NK-92 treated with Interleukin-12 subunit alpha and Interleukin-12 subunit beta, amount 100 ng/mL, for 24 hours (cell line): ENCODE results near the gene BMF.

Experiments used
- DNase-seq: peaks from one replicate; lab custom pipeline; 2025; lab: John Stamatoyannopoulos, UW

BMF gene

DNA sequence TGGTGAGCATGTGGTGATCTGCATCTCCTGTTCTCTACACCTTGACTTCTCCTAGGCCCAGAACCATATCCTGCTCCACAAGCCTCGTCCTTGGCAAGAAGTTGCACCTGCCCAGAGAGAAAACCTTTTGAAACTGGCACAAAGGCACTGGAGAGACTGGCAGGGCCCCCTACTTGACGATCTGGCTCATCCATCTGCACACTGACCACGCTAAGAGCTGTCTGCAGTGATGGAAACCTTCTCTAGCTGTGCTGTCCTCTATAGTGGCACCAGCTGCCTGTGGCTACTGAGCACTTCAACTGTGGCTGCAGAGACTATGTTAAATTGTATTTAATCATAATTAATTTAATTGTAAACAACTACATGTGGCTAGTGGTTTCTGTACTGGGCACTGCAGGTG is 43.5 kb downstream of the BMF start:
- DNase-seq, result no peak

DNA sequence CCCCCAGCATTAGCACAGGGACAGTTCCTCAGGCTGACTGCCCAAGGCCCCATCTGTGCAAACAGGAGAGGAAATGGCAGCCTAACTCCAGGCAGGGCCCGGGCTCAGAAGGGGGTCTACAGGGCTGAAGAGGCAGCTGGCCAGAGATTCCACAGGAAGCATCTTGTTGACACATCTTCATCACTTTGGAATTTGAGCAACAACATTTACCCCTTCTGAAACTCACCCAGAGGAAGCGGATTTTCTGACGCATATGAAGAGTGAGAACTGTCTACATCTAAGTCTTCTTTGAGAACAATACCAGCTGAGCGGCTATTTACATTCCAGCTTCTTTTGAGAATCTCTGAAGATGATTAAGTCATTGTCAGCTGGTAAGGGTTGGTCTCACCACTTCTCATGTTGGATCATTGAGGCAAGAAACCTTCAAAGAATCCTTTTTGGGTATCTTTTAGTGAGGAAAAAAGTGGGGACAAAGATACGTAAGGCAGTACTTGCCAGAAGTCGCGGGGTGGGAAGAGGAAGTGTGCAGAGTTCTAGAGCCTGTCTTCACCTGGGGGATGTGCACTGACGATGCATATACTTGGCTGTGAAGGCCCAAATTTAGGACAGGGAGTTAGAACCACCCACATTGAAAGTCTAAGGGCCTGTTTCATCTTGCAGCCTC is 44.3 kb downstream of the BMF start:
- no peak for DNase-seq

DNA sequence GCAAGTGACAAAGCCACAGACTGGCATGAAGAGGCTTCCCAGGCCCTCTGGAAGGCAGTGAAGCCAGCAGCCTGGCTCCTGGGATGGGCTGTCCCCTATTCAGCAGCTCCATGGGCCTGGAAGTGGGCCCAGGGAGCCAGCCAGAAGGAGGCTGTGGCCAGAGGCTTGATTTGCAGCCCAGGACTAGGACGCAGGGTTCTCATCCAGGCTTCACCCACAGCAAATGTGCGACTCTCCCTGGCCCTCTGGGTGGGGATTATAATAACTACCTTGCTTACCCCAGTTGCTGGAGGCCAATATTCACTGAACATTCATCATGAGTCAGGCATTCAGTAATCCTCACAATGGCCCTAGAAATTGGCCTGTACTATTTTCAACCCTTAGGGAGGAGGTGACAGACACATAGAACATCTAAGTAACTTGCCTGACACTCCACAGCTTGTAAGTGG is 45.1 kb downstream of the BMF start:
- DNase-seq, result no peak

DNA sequence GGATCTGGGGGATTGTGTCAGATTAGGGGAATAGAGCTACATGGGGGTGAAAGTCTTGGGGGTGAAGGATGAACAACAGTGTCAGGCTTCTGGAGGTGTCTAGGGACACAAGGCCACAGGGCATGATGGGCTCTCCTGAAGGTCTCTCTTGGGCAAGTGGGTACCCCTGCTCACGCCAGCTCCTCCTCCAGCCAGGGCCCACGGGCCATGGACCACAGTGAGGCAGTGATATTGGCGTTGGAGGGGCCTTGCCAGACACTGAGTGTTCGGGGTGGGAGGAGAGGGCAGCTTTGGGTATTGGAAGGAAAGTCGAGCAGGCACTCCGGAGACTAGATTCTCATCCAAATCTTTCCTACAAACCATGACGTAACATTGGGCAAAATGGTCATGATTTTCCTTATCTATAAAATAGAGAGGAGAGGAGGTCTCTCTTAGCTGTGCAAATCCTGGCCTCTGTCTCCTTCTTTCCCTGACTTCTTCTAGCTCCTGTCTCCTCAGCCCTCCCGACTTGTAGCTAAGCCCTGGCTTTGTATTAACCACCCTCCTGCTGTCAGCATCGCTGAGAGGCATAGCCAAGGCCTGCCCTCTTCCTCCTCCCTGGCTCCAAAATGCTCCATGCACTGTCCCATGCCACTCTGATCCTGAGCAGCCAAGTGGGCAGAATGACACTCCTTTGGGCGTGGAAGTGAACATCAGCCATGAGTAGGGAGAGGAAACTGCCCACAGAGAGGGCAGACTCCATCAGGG is 45.7 kb downstream of the BMF start:
- DNase-seq, result no peak

DNA sequence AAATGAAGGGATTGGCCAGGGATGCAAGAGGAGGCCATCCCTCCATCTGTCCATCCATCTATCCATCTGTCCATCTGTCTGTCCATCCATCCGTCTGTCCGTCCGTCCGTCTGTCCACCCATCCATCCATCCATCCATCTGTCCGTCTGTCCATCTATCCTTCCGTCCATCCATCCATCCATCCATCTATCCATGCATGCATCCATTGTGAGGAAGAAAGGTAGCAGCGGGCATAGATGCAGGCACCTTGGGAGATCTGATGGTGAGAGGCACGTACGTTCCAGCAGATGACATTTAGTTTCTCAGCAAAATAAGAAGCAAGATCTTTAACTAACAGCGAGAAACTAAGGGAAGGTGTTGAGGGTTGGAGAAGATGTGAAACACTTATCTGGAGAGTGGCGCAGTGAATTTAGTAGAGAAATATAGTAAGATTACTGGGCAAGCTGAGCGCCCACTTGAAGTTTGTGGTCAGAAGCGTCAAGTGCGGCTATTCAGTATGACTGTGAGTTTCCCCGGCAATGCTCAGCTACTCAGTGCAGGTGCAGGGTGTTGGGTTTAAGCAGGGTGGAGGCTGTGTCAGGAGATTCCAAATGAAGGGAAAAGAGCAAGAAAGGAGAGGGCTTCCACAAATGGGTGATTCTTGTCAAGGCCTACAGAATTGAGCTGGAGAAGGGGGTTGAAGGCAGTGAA is 47.3 kb downstream of the BMF start:
- DNase-seq, result peak; percentile 65

DNA sequence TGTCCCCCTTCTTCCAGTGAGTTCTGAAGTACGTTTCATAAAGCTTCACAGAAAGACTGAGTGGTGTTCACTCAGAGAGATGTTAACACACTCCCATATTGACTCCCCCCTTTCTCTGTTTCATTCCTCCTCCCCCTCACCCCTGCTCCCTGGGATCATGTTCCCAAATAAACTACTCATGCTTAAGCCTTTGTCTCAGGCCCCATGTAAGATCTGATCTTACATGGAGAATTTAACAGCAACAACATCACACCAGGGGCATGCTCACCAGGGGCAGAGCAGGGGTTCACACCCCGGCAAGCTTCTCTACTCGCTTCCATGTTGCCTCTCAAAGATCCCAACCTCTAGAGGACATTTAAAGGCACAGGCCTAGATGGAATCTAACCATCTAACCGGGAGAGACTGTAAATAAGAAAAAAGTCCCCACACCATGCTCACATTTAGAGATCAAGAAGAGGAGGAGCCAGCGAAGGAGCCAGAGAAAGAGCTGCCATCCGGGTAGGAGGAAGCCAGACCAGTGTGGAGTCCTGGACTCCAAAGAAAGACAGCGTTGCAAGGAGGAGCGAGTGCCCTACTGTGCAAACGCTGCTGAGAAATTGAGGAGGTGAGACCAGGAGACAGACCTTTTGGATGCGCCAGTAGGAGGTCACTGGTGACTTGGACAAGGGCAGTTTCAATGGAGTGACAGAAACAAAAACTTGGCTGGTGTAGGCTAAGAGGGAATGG is 48.3 kb downstream of the BMF start:
- no peak for DNase-seq

DNA sequence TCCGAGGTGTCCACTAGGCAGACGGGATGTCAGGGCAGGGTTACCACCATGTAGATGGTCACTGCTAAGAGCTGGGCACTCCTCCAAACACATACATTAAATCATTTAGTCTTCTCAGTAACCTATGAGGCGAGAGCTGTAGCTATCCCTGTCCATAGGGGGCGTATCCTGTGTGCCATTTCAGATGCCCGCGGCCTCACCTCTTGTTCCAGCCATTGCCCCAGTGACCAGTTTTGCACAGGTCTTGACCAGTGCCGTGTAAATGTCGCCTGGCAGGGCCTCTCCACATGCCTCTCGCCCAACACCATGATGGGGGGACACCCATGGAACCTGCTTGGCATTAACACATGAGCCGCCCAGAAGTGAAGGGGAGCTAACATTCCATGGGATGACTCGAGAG is 48.9 kb downstream of the BMF start:
- no peak for DNase-seq

DNA sequence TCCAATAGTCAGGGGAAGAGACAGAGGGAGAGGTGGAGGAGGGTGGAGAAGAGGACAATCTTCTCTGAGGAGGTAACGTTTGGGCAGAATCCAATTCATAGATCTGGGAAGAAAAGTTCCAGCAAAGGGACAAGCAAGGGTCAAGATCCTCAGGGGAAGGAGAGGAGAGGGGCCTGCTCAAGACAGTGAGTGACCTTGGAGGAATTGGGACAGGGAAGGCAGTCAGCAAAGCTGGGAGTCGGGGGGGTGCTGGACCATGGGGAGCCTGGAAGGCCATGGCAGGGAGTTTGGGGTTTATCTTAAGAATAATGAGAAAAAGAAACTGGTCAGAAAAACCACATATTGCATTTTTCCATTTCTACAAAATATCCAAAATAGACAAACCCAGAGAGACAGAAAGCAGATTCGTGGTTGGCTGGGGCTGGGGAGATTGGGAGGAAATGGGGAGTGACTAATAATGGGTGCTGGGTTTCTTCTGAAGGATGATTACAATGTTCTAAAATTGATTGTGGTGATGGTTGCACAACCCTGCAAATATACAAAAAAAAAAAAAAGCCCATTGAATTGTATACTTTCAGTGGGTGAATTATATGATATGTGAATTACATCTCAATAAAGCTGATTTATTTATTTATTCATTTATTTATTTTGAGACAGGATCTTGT is 50.1 kb downstream of the BMF start:
- DNase-seq, result peak; percentile 68

DNA sequence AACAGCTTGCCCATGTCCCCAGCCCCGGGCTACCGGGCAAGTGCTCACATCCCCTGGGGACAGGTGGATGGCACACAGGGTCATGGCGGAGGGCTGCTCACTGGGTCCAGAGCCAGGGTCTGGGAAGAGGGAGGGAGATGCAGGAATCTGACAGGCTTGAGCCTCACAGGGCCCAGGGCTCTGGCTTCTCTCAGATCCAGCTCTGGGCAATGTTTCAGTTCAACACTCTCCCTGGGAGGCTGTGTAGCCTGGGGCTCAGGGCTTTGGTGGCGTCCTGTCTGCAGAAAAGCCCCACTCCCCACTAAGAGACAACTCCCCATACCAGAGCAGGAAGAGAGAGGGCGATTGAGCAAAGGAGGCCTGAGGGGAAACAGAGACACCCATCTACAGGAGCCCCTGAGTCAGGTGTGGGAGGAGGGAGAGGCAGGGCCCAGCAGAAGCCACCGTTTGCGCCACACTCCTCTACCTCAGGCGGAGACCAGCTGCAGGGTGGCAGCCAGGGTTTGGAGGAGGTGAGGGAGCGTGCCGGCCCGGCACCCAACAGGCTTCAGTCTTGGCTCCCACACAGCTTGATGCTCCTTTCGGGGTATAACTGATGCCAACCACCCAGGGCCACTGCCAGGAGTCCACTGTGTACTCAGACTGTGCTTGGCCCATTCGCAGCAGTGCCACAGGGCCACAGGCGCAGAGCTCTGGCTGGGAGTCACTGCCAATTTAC is 52.9 kb downstream of the BMF start:
- peak; percentile 61 for DNase-seq

DNA sequence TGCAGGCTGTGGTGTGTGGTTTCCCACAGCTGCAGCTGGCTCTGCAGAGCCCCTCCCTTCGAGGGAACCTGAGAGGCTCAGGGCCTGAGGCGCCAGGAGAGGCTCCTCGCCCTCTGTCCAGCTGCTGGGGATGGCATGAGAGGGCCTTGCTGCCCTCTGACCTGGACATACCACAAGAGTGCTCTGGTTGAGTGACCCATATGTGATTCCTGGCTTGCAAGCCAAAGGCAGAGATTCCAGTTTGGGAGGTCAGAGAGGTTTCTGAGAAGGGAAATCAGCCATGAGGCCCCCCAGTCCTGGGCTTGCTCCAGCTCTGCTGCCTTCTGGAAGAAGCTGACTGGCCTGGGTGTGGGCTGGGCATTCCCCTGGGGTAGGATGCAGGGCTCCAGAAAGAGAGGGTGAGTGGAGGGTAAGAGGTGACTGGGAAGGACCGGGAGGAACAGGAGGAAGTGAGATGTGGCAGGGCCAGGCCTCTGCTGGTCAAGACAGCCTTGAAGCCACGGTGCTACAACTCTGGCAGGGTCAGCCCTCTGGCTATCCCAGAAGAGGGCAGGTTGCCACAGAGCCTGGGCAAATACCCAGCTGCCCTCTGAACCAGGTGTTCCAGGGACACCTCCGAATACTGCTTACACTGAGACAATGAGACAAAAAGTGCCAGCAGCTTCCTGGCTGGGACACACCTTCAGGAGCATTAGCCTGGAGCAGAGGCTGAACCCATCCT is 53.7 kb downstream of the BMF start:
- peak; percentile 77 for DNase-seq

DNA sequence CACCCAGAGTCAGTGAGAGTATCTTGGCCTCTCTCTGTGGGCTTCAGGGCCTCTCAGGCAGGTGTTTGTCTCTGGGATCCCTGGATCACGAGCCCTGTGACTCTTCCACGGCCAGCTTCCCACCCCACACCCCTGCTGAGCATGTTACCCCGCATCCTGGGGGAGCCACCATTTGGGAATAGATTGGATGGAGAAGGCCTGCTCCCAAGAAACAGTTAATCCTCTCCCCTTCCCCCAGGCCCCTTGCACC is 54.1 kb downstream of the BMF start:
- no peak for DNase-seq

DNA sequence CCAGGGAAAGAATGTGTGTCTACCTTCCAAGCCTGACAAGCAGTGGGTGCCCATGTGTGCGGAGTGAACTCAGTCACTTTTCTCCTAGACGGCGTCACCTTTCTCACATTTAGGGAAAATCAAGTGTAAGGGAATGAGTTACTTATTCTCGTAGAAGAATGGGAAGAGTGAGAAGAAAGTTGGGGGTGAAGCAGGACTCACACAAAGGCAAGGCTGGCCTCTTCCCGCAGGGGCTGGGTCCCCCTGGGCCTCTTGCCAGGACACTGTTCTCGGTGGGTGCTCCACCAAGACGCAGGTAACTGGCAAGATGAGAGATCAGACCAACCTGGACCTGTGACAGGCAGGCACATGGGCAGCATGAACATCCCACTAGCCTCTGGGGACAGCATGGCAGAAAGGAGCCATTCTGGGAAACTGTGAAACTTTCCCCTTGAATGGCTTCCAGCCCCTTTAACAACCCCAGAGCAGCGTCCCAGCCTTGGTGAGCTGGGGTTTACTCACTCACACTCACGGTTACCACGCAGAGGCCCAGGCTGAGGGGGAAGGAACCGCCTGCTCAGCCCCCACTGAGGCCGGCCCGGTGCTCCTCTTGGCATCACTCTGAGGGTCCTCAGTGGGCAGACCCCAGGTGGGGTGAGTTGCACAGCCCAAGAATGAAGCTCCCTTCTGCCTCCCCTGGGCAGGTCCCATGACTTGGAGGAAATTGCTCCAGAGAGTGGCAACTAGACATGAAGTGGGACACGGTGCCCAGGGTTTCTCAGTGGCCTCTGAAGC is 54.7 kb downstream of the BMF start:
- DNase-seq, result peak; percentile 81

DNA sequence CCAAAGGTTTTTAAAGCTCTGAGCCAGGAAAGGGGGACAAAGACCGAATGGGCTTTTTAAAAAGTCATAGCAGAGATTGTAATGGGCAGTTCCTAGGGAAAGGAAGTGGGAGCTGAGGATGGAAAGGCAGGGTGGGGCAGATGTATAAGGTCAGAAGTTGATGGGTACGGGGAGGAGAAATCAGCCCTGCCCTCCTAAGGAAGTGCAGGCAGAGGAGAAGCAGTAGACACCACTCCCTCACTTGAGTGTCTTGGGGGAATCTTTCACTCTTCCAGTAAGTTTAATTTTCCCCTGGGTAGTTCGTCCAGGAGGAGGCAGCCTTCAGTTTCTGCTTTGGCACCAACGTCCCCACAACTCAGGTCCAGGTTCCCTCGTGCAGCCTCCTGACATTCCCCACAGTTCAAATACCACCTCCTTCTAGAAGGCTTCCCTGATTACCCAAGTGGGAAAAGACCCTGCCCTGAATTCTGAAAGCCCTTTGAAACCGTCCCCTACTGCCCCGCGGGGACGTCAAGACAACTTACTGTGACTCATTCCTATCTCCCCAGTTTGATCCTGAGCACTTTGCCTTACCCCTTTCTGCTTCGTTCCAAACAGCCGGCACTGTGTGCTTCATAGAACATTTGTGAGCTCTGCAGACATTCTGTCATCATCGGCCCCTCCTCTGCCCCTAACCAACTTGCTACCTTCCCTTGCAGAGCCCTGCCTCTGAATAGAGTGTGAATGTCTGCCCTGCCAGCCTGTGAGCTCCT is 55.4 kb downstream of the BMF start:
- DNase-seq, result no peak

DNA sequence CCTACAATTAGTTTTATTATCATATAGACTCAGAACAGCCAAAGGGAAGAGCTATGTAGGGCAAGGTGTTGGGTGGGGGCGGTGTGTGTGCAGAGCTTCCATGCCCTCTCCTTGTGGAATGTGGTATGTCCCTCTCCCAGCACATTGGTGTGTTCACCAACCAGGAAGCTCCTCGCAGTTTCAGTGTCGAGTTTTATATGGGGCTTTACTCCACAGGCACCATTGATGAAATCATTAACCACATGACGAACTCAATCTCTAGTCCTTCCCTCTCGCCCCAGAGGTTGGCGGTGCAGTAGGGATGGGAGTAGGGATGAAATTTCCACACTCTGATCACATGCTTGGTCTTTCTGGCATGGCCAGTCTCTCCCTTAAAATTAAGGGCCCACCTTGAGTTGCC is 56.1 kb downstream of the BMF start:
- no peak for DNase-seq

DNA sequence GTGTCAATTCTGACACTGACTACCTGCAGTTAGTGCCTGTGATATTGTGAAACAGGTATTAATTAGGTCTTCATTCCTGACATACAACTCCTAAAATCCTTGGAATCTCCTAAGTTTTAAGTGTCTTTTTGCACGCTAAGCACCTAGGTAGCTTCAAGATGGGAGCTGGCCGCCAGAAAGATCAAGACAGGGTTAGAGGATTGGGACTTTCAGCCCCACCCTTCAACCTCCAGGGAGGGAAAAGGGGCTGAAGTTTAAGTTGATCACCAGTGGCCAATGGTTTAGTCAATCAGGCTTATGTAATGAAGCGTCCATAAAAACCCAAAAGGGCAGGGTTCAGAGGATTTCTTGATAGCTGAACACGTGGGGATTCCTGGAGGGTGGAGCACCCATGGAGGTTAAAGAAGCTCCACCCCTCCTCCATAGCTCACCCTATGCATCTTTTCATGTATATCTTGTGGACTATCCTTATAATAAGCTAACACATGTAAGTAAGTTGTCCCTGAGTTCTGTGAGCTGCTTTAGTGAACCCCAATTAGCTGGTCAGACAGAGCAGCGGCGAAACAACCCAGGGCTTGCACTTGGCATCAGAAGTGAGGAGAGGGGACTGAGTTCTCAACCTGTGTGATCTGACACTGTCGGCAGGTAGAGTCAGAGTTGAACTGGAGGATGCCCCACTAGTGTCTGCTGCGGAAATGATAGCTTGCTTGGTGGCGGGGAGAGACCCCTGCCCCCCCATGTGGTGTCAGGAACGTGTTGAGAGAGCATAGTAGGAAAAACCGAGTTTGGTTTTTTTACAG is 56.9 kb downstream of the BMF start:
- no peak for DNase-seq

DNA sequence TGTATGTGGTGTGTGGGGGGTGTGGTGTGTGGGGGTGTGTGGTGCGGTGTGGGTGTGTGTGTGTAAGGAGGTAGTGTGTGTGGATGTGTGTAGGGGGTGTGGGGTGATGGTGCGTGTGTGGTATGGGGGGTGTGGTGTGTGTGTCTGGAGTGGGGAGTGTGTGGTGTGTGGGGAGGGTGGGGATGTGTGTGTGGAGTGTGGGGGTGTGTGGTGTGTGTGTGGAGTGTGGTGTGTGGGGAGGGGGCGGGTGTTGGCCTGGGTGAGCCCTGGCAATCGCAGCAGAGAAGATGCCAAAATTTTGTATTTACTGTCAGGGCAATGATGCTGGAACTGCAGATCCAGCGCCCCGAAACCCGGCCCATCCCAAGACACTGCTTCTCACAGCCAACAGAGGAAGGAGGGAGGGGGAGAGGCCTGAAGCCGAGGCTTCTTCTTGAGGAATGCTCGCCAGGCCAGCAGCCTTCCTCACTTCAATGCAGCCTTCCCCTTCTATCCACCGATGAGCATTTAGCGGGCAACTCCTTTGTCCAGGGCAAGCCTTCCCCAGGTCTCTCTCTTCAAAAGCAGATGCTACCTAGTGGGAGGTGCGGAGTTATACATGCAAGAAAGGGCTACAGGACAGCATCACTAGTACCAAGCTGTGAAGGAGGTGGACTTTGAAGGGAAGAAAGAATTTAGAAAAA is 57.8 kb downstream of the BMF start:
- no peak for DNase-seq

DNA sequence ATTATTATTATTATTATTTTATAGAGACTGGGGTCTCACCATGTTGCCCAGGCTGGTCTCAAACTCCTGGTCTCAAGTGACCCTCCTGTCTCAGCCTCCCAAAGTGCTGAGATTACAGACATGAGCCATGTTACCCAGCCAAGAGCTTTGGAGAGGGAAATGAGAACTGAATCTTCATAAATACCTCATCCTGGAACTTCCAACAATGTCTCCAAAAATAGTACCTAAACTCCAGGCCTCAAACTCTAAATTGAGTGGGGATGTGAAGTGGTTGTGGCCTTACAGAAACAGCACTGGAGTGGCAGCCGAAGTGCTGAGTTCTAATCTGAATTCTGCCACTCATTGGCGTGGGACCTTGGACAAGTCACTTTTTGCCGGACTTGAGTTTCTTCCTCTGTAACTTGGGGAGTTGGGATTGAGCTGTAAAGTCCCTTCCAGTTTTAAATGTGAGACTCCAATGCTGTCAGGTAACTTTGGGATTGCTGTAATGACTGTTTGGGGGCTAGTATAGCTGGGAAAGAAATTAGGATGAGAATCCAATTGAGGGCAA is 59.7 kb downstream of the BMF start:
- DNase-seq, result no peak
